Common myeloid progenitor, CD34-positive (primary cell): Measurements from ENCODE around the gene TAAR2.

Experiments used
- CTCF ChIA-PET: fragments of 350-600 bp; sonication (Branson Sonifier 250); formaldehyde crosslinking; loops from one replicate; lab custom pipeline; 2021; ENCODE audit warnings: antibody characterized with exemption; lab: Charles Lee
- POLR2A ChIA-PET: fragments of 350-600 bp; sonication (Branson Sonifier 250); formaldehyde crosslinking; loops from one replicate; lab custom pipeline; 2021; ENCODE audit warnings: antibody characterized with exemption; lab: Charles Lee
- DNase-seq, 3 donors: peaks; one replicate each; pipeline versions ENCODE4 v3.0.0 to v3.0.0-alpha.2; 2013
- H3K27ac ChIP-seq, 2 experiments: 1 replicate in 1 of 2; 2 replicates in 1 of 2; pipeline ENCODE4 v1.7.0; 2013; ENCODE audit warnings: inconsistent platforms in 2 of 2, low read length in 2 of 2, mild to moderate bottlenecking in 2 of 2, low read depth in 1 of 2, moderate library complexity in 1 of 2; ENCODE audit not compliant: severe bottlenecking in 2 of 2, insufficient read depth in 1 of 2, poor library complexity in 1 of 2
- H3K27me3 ChIP-seq, 5 experiments: replicated peaks in 2 of 5; 1 replicate in 3 of 5; 2 replicates in 2 of 5; pipeline versions ENCODE4 v1.6.1 to v1.7.0; 2013; ENCODE audit warnings: low read length in 4 of 5, mild to moderate bottlenecking in 2 of 5, moderate library complexity in 2 of 5, inconsistent platforms in 1 of 5; ENCODE audit not compliant: insufficient read depth in 5 of 5, control insufficient read depth in 4 of 5
- H3K36me3 ChIP-seq, 4 experiments: 1 replicate in 2 of 4; 2 replicates in 2 of 4; pipeline versions ENCODE4 v1.6.1 to v1.7.0; 2013; ENCODE audit warnings: low read length in 3 of 4, control low read depth in 1 of 4, mild to moderate bottlenecking in 1 of 4; ENCODE audit not compliant: control insufficient read depth in 4 of 4, insufficient read depth in 4 of 4
- H3K4me1 ChIP-seq, 4 experiments: 1 replicate in 3 of 4; 2 replicates in 1 of 4; pipeline versions ENCODE4 v1.6.1 to v1.7.1; 2013; ENCODE audit warnings: low read length in 3 of 4, mild to moderate bottlenecking in 3 of 4, control low read depth in 1 of 4, inconsistent platforms in 1 of 4, moderate library complexity in 1 of 4; ENCODE audit not compliant: control insufficient read depth in 4 of 4, insufficient read depth in 4 of 4; ENCODE audit errors: control extremely low read depth in 1 of 4
- H3K4me3 ChIP-seq, 7 experiments: 1 replicate in 4 of 7; 2 replicates in 3 of 7; pipeline versions ENCODE4 v1.5.1 to v1.7.0; 2013; ENCODE audit warnings: mild to moderate bottlenecking in 7 of 7, low read length in 6 of 7, moderate library complexity in 6 of 7, inconsistent platforms in 2 of 7, low read depth in 2 of 7, control low read depth in 1 of 7; ENCODE audit not compliant: insufficient read depth in 4 of 7, control insufficient read depth in 1 of 7; ENCODE audit errors: extremely low read depth in 1 of 7
- H3K9me3 ChIP-seq, 5 experiments: 1 replicate in 4 of 5; 2 replicates in 1 of 5; pipeline versions ENCODE4 v1.6.1 to v1.7.1; 2013; ENCODE audit warnings: low read length in 4 of 5, mild to moderate bottlenecking in 2 of 5, inconsistent platforms in 1 of 5, low read depth in 1 of 5, moderate library complexity in 1 of 5; ENCODE audit not compliant: control insufficient read depth in 4 of 5, insufficient read depth in 2 of 5; ENCODE audit errors: control extremely low read depth in 1 of 5
- WGBS: methylation state at CpG from one replicate; pipeline ENCODE4 v1.1.5; 2013; ENCODE audit not compliant: insufficient coverage; 5-methylcytosine and 5-hydroxymethylcytosine counted together

The TAAR2 gene

DNA sequence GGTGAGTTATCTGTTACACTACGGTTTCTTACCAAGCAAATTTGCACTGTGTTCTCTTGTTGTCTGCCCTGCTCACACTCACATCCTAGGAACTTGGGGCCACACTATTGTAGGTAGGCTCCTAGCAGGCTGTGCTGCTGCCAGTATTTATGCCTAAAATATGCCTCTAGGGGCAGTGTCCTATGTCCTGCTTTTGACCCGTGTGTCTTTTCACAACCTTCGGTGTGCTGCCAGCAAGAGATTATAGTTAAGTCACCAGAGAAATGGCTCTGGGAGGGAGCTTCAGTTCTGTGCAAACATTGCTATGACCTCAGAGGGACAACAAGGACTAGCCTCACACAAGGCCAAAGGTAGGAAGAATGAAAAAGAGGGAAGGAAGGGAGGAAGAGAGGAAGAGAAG, 25.6 kb downstream of the TAAR2 start:
- Histone ChIP-seq H3K27me3 (no peaks in the 10 kb centered on the region), H3K27ac (no peak overlapping the region), H3K36me3 (no peaks in the 10 kb centered on the region), H3K9me3 (peaks cover 0 to 3% (median 0%) of the 10 kb centered on the region in 5 experiments), H3K4me3 (no peak overlapping the region), H3K4me1 (no peaks in the 10 kb centered on the region)
- ChIA-PET CTCF (no interaction called here), POLR2A (no interaction called here)
- DNase-seq, result peak in 2 of 3 donors; percentile 10 to 13
- WGBS, result 67% methylated on average over 1 of the region's 3 CpGs

DNA sequence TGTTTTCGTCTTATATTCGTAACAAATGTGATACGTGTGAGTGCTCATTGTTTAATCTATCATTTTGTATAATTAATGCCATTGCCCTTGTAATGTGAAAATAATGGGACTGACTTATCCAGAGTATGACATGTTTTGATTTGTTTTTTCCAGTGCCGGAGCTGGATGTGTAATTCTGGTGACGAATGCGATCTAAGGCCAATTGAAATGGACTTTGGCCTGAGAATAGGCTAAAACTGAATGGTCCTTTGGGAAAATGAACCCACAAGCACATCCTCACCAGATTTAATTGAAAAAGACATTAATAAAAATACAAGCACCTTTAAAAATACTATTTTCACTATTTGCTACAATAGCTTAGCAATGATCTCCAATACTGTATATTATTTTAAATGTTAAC, 27.9 kb downstream of the TAAR2 start:
- Histone ChIP-seq H3K27ac (no peak overlapping the region), H3K27me3 (no peaks in the 10 kb centered on the region), H3K9me3 (peaks cover 0 to 3% (median 0%) of the 10 kb centered on the region in 5 experiments), H3K4me3 (no peak overlapping the region), H3K4me1 (peaks cover 0 to 2% (median 0%) of the 10 kb centered on the region in 4 experiments), H3K36me3 (no peaks in the 10 kb centered on the region)
- POLR2A ChIA-PET, result no interaction called here
- WGBS, result 95% methylated on average over 3 of the region's 6 CpGs
- CTCF ChIA-PET, result interaction anchor here (0.8 kb wide), 1 partner anchor 22 kb away, joined by 4 read pairs; no protein-coding TSS in a partner anchor
- no peak for DNase-seq

DNA sequence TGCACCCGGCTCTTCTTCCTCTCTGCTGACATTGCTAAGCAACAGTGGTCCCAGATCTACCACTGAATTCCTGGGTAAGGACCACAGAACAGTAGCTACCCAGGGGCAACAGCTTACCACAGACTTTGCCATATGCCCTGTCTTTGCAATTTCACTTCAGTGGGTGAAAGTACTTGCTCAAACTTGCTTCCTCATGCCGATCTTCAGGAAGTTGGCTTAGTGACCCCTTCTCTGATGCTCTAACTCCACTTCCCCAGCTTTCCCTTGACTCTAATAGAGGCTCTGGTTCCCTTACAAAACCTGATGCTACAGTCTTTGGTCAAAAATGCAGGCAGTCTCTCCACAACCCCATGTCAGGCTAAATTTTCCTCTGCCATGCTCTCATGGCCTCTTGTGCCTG, 31.2 kb downstream of the TAAR2 start:
- H3K27me3 ChIP-seq, result no peaks in the 10 kb centered on the region
- H3K4me3 ChIP-seq, result no peak overlapping the region
- H3K27ac ChIP-seq, result no peak overlapping the region
- H3K4me1 ChIP-seq, result peaks cover 0 to 2% (median 0%) of the 10 kb centered on the region in 4 experiments
- 30% methylated on average over 2 of the region's 2 CpGs for WGBS
- DNase-seq, result peak in 2 of 3 donors; percentile 22 to 50
- ChIA-PET POLR2A (no interaction called here), CTCF (no interaction called here)
- no peaks in the 10 kb centered on the region for H3K36me3 ChIP-seq
- H3K9me3 ChIP-seq, result no peaks in the 10 kb centered on the region

DNA sequence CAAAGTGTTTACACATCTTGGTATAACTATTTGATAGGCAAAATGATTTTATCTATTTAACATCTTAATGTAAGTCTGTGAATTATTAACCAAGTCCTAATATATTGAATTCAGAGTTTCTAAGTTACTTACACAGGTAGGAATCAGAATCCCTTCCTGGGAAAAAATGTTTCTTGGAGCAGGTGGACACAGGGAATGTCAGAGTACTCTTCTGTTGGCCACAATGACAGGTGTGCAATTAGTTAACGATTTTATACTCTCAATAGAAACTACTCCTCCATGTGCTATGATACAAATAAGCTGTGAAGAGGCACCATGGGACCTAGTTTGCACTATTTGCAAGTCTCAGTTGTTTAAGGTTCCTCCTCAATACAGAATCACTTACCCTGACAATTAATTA, 33.7 kb downstream of the TAAR2 start:
- POLR2A ChIA-PET, result no interaction called here
- no peak overlapping the region for H3K27ac ChIP-seq
- no peak for DNase-seq
- H3K27me3 ChIP-seq, result no peaks in the 10 kb centered on the region
- 100% methylated on average over 1 of the region's 1 CpG for WGBS
- CTCF ChIA-PET, result no interaction called here
- H3K4me1 ChIP-seq, result peaks cover 0 to 2% (median 0%) of the 10 kb centered on the region in 4 experiments
- no peak overlapping the region for H3K4me3 ChIP-seq
- no peaks in the 10 kb centered on the region for H3K9me3 ChIP-seq
- no peaks in the 10 kb centered on the region for H3K36me3 ChIP-seq

DNA sequence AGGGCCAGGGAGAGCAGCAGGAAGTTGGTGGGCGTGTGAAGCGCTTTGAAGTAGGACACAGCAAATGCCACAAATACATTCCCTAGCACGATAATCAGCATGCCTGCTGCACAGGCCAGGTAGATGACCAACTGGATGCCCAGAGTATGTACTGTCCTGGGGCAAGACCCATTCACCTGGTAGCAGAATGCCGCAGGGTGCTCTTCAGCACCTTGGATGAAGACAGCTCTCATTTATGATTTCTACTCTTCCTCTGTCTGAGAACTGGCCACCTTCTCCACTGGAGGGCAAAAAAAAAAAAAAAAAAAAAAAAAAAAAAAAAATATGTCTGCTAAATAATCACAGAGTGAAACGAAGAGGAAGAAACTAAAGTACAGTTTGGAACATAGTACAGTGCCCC, 34.6 kb downstream of the TAAR2 start, which contains the start of gene TAAR5:
Gene TAAR5 (minus strand): TSS at position 288 of the 400 bp plus-strand sequence. CDS start 55 bp downstream, at position 233.
- WGBS, result 100% methylated on average over 3 of the region's 5 CpGs
- no peak within 1 kb of the TSS for H3K27ac ChIP-seq
- no peaks in the 10 kb centered on the region for H3K9me3 ChIP-seq
- ChIA-PET CTCF (no interaction called here), POLR2A (no interaction called here)
- H3K4me1 ChIP-seq, result peaks cover 0 to 2% (median 0%) of the 10 kb centered on the region in 4 experiments
- H3K27me3 ChIP-seq, result no peaks in the 10 kb centered on the region
- no peaks in the 10 kb centered on the region for H3K36me3 ChIP-seq
- DNase-seq, result no peak
- H3K4me3 ChIP-seq, result no peak within 1 kb of the TSS

DNA sequence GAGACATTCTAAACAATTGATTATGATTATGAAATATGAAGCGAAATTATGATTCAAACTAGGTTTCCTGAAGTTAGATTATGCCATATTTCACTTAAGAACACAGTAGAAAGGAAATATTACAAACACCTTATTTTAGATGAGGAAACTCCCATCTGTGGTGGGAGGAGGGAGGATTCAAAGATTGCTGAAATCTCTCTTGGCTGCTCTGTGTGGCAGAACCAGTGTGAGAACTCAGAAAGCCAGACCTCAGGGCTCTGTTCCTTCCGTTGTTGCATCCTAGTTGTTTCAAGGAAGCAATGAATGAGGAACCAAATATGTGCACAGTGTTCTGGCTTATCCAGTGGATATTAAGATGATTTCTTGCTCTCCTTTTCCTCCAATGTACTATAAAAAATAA, 36.7 kb downstream of the TAAR2 start:
- Histone ChIP-seq H3K9me3 (no peaks in the 10 kb centered on the region), H3K4me1 (peaks cover 0 to 1% (median 0%) of the 10 kb centered on the region in 4 experiments), H3K27ac (no peak overlapping the region), H3K36me3 (no peaks in the 10 kb centered on the region), H3K4me3 (no peak overlapping the region), H3K27me3 (peaks cover 0 to 3% (median 0%) of the 10 kb centered on the region in 5 experiments)
- DNase-seq, result peak in 1 of 3 donors; percentile 5
- WGBS, result 25% methylated on average over 1 of the region's 2 CpGs
- POLR2A ChIA-PET, result no interaction called here
- CTCF ChIA-PET, result no interaction called here

DNA sequence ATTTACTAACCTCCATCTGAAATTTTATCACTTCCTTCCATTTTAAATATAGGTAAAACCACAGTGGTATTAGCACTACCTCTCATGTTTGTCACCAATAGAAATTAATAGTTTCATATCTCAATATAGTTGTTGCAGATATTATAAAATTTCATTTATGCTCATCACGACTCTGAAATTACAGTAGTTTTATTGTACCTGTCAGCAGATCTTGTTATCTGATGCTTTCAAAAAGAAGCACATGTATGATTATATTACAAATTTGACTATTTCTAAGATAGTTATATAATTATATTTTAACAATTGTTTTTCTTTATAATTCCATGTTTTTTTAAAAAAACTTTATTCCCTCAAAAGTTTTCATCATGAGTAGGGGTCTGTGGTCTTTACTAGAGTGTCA, 39.4 kb downstream of the TAAR2 start:
- H3K9me3 ChIP-seq, result no peaks in the 10 kb centered on the region
- no CpG with 5 or more reads among the region's 1 CpG for WGBS
- ChIA-PET CTCF (no interaction called here), POLR2A (no interaction called here)
- no peaks in the 10 kb centered on the region for H3K4me1 ChIP-seq
- H3K27me3 ChIP-seq, result peaks cover 0 to 3% (median 0%) of the 10 kb centered on the region in 5 experiments
- no peaks in the 10 kb centered on the region for H3K36me3 ChIP-seq
- DNase-seq, result no peak
- H3K4me3 ChIP-seq, result no peak overlapping the region
- H3K27ac ChIP-seq, result no peak overlapping the region
